ENCODE results near the gene ZNF48.
A peak's percentile ranks its signal among the peaks of the same experiment; 100 is the strongest.

The ZNF48 gene

GRCh38 chr16:30358577-30358936, 36.7 kb upstream of the ZNF48 start:
- no peak for FAIRE-seq

GRCh38 chr16:30358990-30359870, 36.0 kb upstream of the ZNF48 start:
- no peak for FAIRE-seq
- DNase-seq (ENCODE audit: insufficient read length, low spot score) = no peak

More at GRCh38 chr16:30358577-30358936, 36.7 kb upstream of the ZNF48 start:
- DNase-seq (ENCODE audit: insufficient read length, low spot score) = no peak

DNA sequence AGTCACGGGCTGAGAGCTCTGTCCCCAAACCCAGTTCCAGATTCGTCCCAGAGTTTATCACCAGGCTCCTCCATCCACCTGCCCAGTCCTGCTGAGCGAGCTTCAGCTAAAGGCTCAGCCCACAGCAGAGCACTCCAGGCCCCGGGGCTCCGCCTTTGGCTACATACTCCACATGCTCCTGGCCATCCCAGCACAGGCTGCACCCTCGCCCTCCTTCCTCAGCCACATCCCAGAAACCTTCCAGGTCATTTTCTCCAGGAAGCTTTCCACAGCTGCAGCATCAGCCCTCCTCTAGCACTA, 35.4 kb upstream of the ZNF48 start:
- DNase-seq (ENCODE audit: insufficient read length, low spot score) (no peak), FAIRE-seq (no peak)

- DNase-seq (ENCODE audit: insufficient read length, low spot score) = no peak
- FAIRE-seq = no peak
Observed at GRCh38 chr16:30361180-30361579, 34.0 kb upstream of the ZNF48 start.

DNA sequence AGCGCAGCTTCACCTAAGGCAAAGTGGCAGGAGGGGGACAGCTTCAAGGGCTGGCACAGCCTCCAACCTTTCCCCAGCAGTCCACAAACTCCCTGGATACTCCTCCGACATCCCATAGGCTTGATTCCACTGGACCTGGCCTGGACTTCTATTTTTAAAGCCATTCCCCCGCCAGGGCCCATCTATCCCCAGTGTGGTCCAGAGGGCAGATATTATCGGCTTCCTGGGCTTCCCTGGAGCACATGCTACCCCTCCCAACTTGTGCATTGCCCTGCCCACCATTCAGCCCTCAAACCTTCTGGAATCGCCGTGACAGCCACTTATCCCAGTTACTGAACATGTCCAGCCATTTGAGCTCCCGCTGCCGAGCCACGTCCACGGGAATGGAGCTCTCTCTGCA, 30.0 kb upstream of the ZNF48 start:
- DNase-seq (ENCODE audit: insufficient read length, low spot score) (no peak), FAIRE-seq (no peak)

DNA sequence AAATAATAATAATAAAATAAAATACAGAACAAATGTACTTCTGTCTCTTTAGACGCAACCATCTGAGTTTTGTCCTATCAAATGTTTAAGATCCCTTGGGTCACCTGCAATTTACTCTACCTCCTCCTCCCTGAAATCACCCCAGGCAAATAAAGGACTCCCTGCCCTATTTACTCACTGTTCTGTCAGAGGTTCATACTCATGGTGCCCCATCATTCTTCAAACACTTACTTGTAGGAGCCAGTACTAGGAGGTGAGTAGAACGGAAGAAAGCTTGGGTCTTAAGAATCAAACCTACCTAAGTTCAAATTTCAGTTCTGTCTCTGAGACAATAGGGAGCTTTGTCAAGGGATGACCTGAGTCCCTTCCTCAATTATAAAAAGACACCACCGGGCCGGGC, 28.7 kb upstream of the ZNF48 start:
- FAIRE-seq (no peak), DNase-seq (ENCODE audit: insufficient read length, low spot score) (no peak)

- DNase-seq (ENCODE audit: insufficient read length, low spot score) (no peak), FAIRE-seq (no peak)
Observed at GRCh38 chr16:30367349-30368009, 27.7 kb upstream of the ZNF48 start.

GRCh38 chr16:30368122-30368791, 27.0 kb upstream of the ZNF48 start:
- no peak for FAIRE-seq

DNA sequence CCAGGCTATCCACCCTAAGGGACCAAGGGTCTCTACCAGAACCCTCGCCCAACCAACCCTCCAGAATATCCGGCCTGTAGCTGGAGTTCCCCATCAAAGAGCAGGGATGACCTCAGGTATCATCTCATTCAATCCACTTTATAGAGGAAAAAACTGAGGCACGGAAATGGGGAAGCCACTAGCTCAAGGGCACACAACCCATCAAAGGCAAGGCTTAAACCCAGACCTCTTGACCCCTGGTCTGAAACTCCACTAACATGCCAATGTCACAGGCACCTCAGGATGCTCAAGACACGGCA, 26.5 kb upstream of the ZNF48 start:
- DNase-seq (ENCODE audit: insufficient read length, low spot score) = no peak
- FAIRE-seq = no peak

More at GRCh38 chr16:30368122-30368791, 27.0 kb upstream of the ZNF48 start:
- no peak for DNase-seq (ENCODE audit: insufficient read length, low spot score)

DNA sequence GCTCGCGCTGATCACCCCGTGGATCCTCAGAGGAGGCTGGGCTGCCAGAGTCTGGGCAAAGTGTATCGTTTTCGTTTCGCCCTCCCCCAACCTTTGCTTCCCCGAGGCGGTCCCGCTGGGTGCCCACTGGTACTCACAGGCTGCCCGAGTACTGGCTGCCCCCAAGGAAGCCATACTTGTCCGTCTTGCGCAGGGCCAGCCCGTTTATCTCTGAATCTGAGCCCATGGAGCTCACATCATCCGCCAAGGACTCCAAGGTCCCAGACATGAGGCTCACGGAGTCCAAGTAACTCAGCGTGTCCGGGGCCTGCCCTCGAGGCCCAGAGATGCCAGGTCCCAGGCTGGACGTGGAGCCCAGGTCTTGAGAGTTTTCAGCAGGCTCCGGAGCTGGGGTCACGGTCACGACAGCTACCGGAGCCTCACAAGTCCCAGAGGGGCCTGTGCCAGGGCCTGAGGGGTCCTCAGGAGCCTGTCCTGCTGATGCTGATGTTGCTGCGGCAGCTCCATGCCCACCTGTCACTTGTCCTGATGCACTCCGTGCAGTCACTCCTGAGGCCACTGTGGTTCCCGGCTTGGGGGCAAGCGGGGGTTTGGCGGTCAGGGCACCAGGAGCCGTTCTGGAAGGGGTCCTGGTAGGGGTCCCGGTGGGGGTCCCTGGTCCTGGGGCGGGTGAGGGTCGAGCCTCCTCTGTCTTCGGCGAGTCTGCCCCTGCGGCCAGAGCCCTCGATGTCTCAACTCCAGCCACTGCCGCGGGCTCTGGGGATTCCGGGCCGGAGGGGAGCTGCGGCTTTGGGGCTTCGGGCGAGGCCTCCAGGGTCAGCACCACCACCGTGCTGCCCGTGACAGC, 25.9 kb upstream of the ZNF48 start:
- FAIRE-seq = peak; percentile 31
- DNase-seq (ENCODE audit: insufficient read length, low spot score) = no peak

- no peak for DNase-seq (ENCODE audit: insufficient read length, low spot score)
- FAIRE-seq = no peak
Observed at GRCh38 chr16:30369938-30370455, 25.2 kb upstream of the ZNF48 start.

- FAIRE-seq = peak; percentile 100
- DNase-seq (ENCODE audit: insufficient read length, low spot score) = peak; percentile 94
Observed at GRCh38 chr16:30370456-30371247, 24.6 kb upstream of the ZNF48 start, which contains the start of gene TBC1D10B. Gene TBC1D10B (minus strand): TSS chr16:30370494. CDS start chr16:30370183, 311 bp downstream.

DNA sequence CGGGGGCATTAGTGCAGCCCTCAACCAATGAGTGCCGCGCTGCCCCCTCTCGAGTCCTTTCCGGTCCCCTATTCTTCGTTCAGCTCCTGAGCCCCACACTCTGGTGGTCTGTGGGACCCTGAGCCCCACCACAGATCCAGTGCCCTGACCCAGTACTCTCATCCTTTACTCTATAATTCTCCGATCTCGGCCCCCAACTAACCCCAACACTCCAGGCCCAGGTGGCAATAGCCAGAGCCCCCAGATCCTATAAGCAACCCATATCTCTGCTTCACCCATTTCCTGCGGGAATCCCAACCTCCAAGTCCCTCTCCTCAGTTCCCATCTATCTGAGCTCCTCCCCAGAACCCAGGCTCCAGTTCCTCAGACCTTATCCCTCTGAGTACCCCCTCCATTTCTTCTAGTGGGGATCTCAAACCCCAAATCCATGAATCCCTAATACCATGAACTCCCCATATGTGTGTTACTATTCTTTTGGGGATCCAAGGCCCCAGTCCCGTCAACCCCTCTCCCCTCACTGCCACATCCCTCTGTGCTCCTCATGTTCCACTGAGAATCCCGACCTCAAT, 23.9 kb upstream of the ZNF48 start:
- DNase-seq (ENCODE audit: insufficient read length, low spot score) (no peak), FAIRE-seq (no peak)

DNA sequence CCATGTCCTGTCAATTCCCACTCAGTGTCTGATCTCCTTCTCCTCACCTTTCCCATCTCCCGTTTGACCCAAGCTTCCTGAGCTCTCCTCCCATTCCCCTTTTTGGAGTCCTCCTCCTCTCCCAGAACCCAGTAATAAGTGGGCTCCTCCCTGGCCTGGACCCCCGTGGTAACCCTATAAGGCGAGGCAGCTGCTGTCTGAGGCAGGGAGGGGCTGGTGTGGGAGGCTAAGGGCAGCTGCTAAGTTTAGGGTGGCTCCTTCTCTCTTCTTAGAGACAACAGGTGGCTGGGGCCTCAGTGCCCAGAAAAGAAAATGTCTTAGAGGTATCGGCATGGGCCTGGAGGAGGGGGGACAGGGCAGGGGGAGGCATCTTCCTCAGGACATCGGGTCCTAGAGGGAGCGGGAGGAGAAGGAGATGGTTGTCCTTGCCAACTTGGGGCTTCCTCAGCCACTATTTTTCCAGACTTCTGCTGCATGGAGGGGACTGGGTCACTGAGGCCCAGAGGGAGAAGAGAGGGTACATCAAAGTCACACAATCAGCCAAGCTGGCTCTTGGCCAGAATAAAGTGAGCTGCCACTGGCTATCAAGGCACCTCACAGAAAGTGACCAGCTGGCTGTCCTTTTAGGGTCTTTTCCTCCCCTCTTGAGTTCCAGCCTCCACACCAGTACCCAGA, 23.0 kb upstream of the ZNF48 start:
- no peak for FAIRE-seq

GRCh38 chr16:30372725-30373124, 22.5 kb upstream of the ZNF48 start:
- no peak for FAIRE-seq

More for the DNA sequence above, 23.0 kb upstream of the ZNF48 start:
- DNase-seq (ENCODE audit: insufficient read length, low spot score) = no peak

GRCh38 chr16:30374538-30374937, 20.7 kb upstream of the ZNF48 start, which contains the start of gene MYL11:
Gene MYL11 (plus strand): TSS chr16:30374802. CDS start chr16:30374858, 56 bp downstream.
- no peak for DNase-seq (ENCODE audit: insufficient read length, low spot score)
- no peak for FAIRE-seq

More at GRCh38 chr16:30372725-30373124, 22.5 kb upstream of the ZNF48 start:
- no peak for DNase-seq (ENCODE audit: insufficient read length, low spot score)

DNA sequence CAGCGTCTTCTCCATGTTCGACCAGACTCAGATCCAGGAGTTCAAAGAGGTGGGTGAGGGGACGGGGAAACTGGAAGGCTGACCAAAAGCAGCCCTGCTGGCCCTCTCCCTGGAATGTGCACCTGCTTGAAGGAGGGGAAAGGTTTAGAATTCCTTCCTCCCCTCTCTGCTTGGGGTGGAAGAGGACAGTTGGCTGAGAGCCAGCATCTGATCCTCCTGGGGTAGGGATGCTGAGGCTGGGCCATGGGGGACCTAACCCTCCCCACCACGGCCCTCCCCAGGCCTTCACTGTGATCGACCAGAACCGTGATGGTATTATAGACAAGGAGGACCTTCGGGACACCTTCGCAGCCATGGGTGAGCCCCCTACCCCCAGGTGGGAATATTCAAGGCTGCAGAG, 19.4 kb upstream of the ZNF48 start:
- DNase-seq (ENCODE audit: insufficient read length, low spot score) = no peak
- no peak for FAIRE-seq

GRCh38 chr16:30376461-30376902, 18.7 kb upstream of the ZNF48 start:
- DNase-seq (ENCODE audit: insufficient read length, low spot score) (no peak), FAIRE-seq (no peak)
